ENCODE results near the gene RIC8B. TPM values are rescaled to one million over a fixed set of nuclear protein-coding genes. Genes with fewer than 3 reads are reported as not detected.
"Not testable (repeated sequence)": the region's sequence is repeated elsewhere in the genome, so short reads cannot be mapped to it uniquely, and the experiment has no call there.

RIC8B gene, protein sequence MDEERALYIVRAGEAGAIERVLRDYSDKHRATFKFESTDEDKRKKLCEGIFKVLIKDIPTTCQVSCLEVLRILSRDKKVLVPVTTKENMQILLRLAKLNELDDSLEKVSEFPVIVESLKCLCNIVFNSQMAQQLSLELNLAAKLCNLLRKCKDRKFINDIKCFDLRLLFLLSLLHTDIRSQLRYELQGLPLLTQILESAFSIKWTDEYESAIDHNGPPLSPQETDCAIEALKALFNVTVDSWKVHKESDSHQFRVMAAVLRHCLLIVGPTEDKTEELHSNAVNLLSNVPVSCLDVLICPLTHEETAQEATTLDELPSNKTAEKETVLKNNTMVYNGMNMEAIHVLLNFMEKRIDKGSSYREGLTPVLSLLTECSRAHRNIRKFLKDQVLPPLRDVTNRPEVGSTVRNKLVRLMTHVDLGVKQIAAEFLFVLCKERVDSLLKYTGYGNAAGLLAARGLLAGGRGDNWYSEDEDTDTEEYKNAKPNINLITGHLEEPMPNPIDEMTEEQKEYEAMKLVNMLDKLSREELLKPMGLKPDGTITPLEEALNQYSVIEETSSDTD
- 10 to 100 TPM in 11 of 12 donors, not detected in 1; 13.4 to 23.1 (median 16.9) TPM for polyA plus RNA-seq (ENCODE audit: insufficient read length in 12 of 12)
- long read RNA-seq, donor 1: 0 reads
- long read RNA-seq, donor 2, partial matches to known transcripts: 0 of 3 reads
- long read RNA-seq, donor 2, other reads (novel, unspliced or antisense): 0 of 3 reads
- long read RNA-seq, donor 3, full-length matches to known transcripts: 1 of 1 reads
- long read RNA-seq, donor 3, partial matches to known transcripts: 0 of 1 reads
- long read RNA-seq, donor 3, other reads (novel, unspliced or antisense): 0 of 1 reads
- long read RNA-seq, donor 4, partial matches to known transcripts: 0 of 3 reads
- long read RNA-seq, donor 4, other reads (novel, unspliced or antisense): 0 of 3 reads
- long read RNA-seq, donor 5: 0 reads
- long read RNA-seq, donor 6, partial matches to known transcripts: 0 of 1 reads
- long read RNA-seq, donor 6, other reads (novel, unspliced or antisense): 0 of 1 reads
- long read RNA-seq, donor 7, partial matches to known transcripts: 0 of 1 reads
- long read RNA-seq, donor 7, other reads (novel, unspliced or antisense): 0 of 1 reads
- long read RNA-seq, donor 8, full-length matches to known transcripts: 3 of 3 reads
- long read RNA-seq, donor 8, partial matches to known transcripts: 0 of 3 reads
- long read RNA-seq, donor 8, other reads (novel, unspliced or antisense): 0 of 3 reads
- long read RNA-seq, donor 9: 0 reads
- long read RNA-seq, donor 10, full-length matches to known transcripts: 3 of 3 reads
- long read RNA-seq, donor 10, partial matches to known transcripts: 0 of 3 reads
- long read RNA-seq, donor 10, other reads (novel, unspliced or antisense): 0 of 3 reads
- long read RNA-seq, donor 11: 0 reads

DNA sequence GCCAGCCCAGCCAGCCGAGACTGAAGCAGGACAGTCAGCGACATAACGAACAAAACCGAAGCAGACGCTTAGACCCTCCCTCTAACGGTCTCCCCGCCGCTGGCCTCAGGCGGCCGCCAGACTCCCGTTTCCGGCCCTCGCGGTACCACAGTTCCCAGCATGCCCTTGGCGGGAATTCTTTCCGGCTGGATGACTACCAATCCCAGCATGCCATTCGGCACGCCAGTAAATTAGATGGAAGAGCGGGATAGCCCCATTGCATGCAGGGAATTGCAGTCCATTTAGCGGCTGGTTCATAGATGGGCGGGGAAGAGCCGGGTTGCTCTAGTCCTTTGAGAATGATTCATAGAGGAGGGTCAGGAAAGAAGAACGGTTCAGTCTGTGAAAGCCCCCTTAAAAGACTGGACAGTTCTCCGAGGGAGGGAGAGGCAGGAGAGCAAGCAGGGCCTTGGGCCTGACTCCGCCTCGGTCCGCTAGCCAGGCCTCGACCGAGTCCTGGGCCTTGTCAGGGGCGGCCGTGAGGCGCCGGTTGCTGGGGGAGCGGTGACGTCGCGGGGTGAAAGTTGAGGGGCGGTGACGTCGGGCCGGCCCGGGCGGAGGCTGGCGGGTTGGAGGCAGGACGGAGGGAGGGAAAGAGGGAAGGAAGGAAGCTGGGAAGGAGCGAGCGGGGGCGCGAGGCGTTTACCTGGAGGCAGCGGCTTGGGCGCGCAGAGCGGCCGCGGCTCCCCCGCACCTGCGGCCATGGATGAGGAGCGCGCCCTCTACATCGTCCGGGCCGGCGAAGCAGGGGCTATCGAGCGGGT is at the start of gene RIC8B:
Gene RIC8B, plus strand, starts transcription at position 678 of the 803 bp plus-strand sequence. Its CDS starts 64 bp downstream, at position 742.
- DNase-seq: peak; percentile 99

- no peak for DNase-seq
These were observed 49.5 kb upstream of the RIC8B start for GRCh38 chr12:106724934-106725333.

GRCh38 chr12:106726603-106727202 is 47.8 kb upstream of the RIC8B start:
- not testable (repeated sequence) for DNase-seq

DNA sequence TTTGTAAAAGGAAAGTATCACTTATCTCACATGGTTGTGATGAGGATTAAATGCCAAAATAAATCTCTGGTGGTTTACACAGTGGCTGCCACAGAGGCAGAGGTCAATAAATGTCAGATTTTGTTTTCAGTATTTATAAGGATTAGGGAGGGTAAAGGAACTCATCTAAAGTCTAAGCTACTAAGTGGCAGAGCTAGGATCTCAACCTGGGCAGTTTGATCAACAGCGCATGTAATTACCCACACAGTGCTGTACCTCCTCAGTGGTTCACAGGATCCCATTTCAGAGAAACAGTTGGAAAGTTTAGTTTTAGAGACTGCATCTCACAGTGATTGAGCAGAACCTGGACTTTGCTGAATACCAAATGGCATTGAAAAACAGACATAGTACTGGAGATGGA is 44.9 kb upstream of the RIC8B start:
- no peak for DNase-seq

DNA sequence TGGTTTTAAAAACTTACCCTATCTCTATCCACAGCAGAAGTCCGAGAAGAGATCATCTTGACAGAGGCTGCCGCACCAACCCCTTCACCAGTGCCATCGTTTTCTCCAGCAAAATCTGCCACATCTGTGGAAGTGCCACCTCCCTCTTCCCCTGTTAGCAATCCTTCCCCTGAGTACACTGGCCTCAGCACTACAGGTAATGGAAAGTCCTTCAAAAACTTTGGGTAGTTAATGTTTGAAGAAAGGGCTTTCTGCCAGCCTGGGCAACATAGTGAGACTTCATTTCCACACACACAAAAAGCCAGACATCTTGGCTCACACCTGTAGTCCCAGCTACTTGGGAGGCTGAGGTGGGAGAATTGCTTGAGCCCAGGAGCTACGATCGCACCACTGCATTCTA is 41.6 kb upstream of the RIC8B start:
- no peak for DNase-seq

DNA sequence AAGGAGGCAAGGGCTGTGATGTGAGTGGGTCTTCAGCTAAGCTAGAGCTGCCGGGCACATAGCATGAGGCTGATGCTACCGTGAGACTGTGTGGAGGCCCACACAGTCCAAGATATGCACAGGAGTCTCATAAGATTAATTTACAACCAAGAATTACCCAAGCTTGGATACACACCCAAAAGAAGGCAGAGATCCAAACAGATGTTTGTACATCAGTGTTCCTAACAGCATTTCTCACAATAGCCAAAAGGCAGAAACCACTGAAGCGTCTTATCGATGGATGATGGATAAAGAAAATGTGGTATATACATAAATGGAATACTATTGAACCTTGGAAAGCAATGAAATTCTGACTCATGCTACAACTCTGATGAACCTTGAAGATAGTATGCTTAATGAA is 40.8 kb upstream of the RIC8B start:
- peak; percentile 32 for DNase-seq

DNA sequence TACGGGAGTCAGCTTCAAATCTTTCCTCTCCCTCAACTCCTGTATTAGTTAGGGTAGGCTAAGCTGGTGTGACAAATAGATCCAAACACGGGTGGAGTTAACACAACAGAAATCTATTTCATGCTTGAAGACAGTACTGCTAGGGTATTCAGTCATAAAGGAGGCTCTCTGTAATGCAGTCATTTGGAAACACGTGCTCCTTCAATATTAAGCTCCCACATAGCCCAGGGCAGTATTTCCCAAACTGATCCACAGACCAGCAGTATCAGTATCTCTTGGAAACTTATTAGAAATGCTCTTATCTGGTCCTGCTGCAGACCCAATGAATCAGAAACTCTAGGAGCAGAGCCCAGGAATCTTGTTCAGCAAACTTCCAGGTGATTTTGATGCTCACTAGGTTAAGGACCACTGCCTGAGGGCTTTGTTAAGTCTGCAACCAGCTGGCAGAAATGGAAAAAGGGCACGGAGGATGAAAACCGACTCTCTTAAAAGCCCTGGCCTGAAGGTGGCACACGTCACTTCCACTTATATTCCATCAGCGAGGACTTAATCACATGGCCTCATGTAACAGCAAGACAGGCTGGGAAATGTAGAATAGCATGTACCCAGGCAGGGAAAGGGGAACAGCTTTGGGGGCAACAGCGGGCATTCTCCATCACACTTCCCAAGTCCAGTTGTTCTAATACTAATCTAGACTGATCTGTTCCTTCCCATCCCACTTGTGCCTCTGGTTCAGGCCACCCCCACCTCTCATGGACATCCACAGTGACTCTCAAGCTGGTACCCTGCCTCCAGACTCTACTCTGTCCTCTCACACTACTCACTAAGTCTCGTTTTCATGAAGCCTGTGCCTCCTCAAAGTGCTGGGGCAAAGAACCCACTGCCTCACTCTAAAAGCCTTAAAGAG is 38.2 kb upstream of the RIC8B start:
- DNase-seq: no peak

GRCh38 chr12:106739318-106739717 is 35.2 kb upstream of the RIC8B start:
- no peak for DNase-seq

GRCh38 chr12:106739815-106740530 is 34.5 kb upstream of the RIC8B start:
- no peak for DNase-seq

- DNase-seq: no peak
These were observed 33.7 kb upstream of the RIC8B start for GRCh38 chr12:106740818-106741217.

DNA sequence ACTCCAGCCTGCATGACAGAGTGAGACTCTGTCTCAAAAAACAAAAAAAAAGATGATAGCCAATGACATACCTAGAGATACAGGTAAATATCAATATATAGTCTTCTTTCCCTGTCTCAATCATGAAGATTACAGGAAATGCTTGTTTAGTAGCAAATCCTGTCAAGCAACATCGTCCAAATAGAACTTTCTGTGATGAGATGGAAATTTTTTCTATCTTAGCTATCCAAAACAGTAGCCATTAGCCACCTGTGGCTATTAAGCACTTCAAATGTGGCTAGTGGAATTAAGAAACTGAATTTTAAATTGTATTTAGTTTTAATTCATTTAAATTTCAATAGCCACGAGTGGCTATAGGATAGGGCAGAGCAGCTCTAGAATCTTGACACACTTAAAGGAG is 33.2 kb upstream of the RIC8B start:
- no peak for DNase-seq

DNA sequence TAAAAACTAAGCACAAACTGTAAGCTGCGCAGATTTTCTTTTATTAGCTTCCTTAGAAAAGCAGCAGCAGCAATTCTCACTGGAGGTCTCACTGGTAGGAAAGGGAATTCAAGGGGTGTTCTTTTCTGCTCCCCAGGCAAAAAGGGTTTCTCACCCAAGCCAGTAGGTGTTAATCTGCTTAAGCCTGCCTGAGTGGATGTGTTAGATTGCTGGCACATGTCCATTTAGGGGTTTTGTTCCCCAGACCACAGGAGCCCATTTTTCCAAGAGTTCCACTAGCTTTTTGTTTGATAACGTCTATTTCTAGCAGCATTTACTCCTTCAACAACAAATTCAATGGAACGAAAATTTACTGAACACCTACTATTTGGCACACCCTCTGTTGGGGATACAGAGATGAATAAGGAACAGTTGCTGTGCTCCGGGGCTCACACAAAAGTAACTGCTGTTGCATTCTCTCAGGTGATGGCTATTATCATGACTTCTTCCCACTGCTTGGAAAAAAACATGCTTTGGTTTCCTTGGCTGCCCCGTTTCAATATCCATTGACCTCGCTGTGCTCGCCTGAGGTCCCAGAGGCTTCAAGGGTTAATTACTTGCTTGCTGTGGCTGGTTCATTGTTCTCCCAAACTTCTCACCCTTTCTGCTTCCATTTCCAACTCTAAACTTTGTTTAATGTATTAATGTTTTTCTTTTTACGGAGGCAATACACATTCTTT is 31.1 kb upstream of the RIC8B start:
- no peak for DNase-seq

- DNase-seq: no peak
These were observed 29.9 kb upstream of the RIC8B start for GRCh38 chr12:106744600-106744999.

- DNase-seq: no peak
These were observed 29.2 kb upstream of the RIC8B start for GRCh38 chr12:106745181-106745745.

- no peak for DNase-seq
These were observed 26.5 kb upstream of the RIC8B start for GRCh38 chr12:106747973-106748436.

GRCh38 chr12:106750524-106750923 is 24.0 kb upstream of the RIC8B start:
- DNase-seq: no peak

DNA sequence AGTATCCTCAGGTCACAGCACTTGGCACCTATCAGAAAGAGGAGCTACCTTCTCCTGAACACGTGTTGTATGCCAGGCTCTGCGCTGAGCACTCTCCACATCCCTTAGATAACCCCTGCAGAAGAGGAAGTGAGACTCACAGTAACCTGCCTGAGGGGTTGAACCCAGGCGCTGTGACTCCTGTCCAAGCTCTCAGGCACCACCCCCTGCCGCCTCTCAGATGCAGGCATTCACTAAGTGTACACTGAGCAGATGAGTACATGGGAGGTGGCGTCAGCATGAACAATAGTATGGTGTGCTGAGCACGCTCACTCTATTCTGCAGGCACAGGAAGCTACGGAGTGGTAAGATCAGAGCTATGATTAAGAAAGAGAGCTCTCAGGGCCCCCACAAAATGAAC is 21.0 kb upstream of the RIC8B start:
- no peak for DNase-seq
